Fibroblast of skin of abdomen (primary cell): ENCODE measurements around the gene FAM193A. TPM values are rescaled to one million over a fixed set of nuclear protein-coding genes. Genes with fewer than 3 reads are reported as not detected.
A peak's percentile ranks its signal among the peaks of the same experiment; 100 is the strongest.
"Not testable (repeated sequence)": the region's sequence is repeated elsewhere in the genome, so short reads cannot be mapped to it uniquely, and the experiment has no call there.

Source experiments
- DNase-seq: peaks from one replicate; pipeline ENCODE4 v3.0.0-alpha.2; 2013
- polyA plus RNA-seq, 2 experiments: library from polyadenylated mRNA; unstranded; fragments of 120-200 nt; gene quantifications; one replicate each; pipeline ENCODE4 v1.2.1, GENCODE V29; 2013; ENCODE audit not compliant: insufficient read length in 2 of 2

FAM193A gene
- polyA plus RNA-seq (2013, experiment 1 of 2; ENCODE audit: insufficient read length), result 17.3 TPM
- 16.8 TPM for polyA plus RNA-seq (2013, experiment 2 of 2; ENCODE audit: insufficient read length)

GRCh38 chr4:2536193-2537010 lies at the start of gene FAM193A:
TSS of gene FAM193A (plus strand) at chr4:2536647. CDS start at chr4:2536916, 269 bp downstream.
- DNase-seq, result peak; percentile 100

GRCh38 chr4:2486981-2487380 lies 49.5 kb upstream of the FAM193A start:
- DNase-seq, result no peak

- no peak for DNase-seq
Observed at GRCh38 chr4:2487632-2488031, 48.8 kb upstream of the FAM193A start.

GRCh38 chr4:2489081-2489805 lies 47.2 kb upstream of the FAM193A start:
- DNase-seq, result no peak

GRCh38 chr4:2489841-2490552 lies 46.5 kb upstream of the FAM193A start:
- DNase-seq, result no peak

- no peak for DNase-seq
Observed at GRCh38 chr4:2492970-2493369, 43.5 kb upstream of the FAM193A start.

- no peak for DNase-seq
Observed at GRCh38 chr4:2494992-2495391, 41.5 kb upstream of the FAM193A start.

- no peak for DNase-seq
Observed at GRCh38 chr4:2497324-2497723, 39.1 kb upstream of the FAM193A start.

- no peak for DNase-seq
Observed at GRCh38 chr4:2497931-2498330, 38.5 kb upstream of the FAM193A start.

GRCh38 chr4:2500547-2500946 lies 35.9 kb upstream of the FAM193A start:
- DNase-seq, result no peak

- DNase-seq, result no peak
Observed at GRCh38 chr4:2501034-2501594, 35.3 kb upstream of the FAM193A start.

GRCh38 chr4:2503809-2504208 lies 32.6 kb upstream of the FAM193A start:
- no peak for DNase-seq

GRCh38 chr4:2507259-2507658 lies 29.2 kb upstream of the FAM193A start:
- DNase-seq, result no peak

GRCh38 chr4:2507855-2508254 lies 28.6 kb upstream of the FAM193A start:
- no peak for DNase-seq

GRCh38 chr4:2510351-2511259 lies 25.8 kb upstream of the FAM193A start:
- DNase-seq, result no peak

GRCh38 chr4:2511645-2512131 lies 24.8 kb upstream of the FAM193A start:
- DNase-seq, result no peak

GRCh38 chr4:2512396-2513135 lies 23.9 kb upstream of the FAM193A start:
- DNase-seq, result no peak

- not testable (repeated sequence) for DNase-seq
Observed at GRCh38 chr4:2514193-2514592, 22.3 kb upstream of the FAM193A start.

- DNase-seq, result not testable (repeated sequence)
Observed at GRCh38 chr4:2514944-2515343, 21.5 kb upstream of the FAM193A start.

- DNase-seq, result no peak
Observed at GRCh38 chr4:2515830-2516550, 20.5 kb upstream of the FAM193A start.
